ENCODE results near the gene ZMYND8.
"Not testable (repeated sequence)": the region's sequence is repeated elsewhere in the genome, so short reads cannot be mapped to it uniquely, and the experiment has no call there.

DNA sequence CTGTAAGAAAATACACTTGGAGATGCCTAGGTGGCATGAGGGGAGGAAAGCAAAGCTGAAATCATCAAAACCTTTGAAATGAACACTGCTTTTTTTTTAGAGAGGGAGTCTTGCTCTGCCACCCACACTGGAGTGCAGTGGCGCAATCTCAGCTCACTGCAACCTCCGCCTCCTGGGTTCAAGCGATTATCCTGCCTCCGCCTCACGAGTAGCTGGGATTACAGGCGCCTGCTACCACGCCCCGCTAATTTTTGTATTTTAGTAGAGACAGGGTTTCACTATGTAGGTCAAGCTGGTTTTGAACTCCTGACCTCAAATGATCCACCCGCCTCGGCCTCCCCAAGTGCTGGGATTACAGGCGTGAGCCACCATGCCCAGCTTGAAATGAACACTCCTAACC is 111.3 kb downstream of the ZMYND8 start:
- TF ChIP-seq, protein P1, sequence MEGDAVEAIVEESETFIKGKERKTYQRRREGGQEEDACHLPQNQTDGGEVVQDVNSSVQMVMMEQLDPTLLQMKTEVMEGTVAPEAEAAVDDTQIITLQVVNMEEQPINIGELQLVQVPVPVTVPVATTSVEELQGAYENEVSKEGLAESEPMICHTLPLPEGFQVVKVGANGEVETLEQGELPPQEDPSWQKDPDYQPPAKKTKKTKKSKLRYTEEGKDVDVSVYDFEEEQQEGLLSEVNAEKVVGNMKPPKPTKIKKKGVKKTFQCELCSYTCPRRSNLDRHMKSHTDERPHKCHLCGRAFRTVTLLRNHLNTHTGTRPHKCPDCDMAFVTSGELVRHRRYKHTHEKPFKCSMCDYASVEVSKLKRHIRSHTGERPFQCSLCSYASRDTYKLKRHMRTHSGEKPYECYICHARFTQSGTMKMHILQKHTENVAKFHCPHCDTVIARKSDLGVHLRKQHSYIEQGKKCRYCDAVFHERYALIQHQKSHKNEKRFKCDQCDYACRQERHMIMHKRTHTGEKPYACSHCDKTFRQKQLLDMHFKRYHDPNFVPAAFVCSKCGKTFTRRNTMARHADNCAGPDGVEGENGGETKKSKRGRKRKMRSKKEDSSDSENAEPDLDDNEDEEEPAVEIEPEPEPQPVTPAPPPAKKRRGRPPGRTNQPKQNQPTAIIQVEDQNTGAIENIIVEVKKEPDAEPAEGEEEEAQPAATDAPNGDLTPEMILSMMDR (conservative IDR thresholded peaks at IDR 0.05), result not testable (repeated sequence)
- TF ChIP-seq ZFX (IDR thresholded peaks at IDR 0.05), result not testable (repeated sequence)
